ENCODE measurements around the gene EPB41L5. TPM values are rescaled to one million over a fixed set of nuclear protein-coding genes. Genes with fewer than 3 reads are reported as not detected.

The EPB41L5 gene
- total and polyA plus RNA-seq, 9 donors: 10.3 to 22.7 (median 12.8) TPM

GRCh38 chr2:120204945-120205670, 192.2 kb downstream of the EPB41L5 start:
- WGBS (ENCODE audit: insufficient coverage): 95% methylated on average over 7 of the region's 12 CpGs
- Histone ChIP-seq H3K36me3 (ENCODE audit: control insufficient read depth, insufficient read depth, low read length) (no peaks in the 10 kb centered on the region), H3K27ac (ENCODE audit: low read length) (no peak overlapping the region), H3K9me3 (replicated peaks; ENCODE audit: control insufficient read depth, low read depth, low read length) (no peaks in the 10 kb centered on the region), H3K27me3 (ENCODE audit: control insufficient read depth, insufficient read depth, low read length) (no peaks in the 10 kb centered on the region), H3K4me1 (ENCODE audit: control insufficient read depth, insufficient read depth, low read length) (peaks cover 9% of the 10 kb centered on the region), H3K4me3 (ENCODE audit: low read length) (no peak overlapping the region)
- DNase-seq: no peak

- peaks cover 9% of the 10 kb centered on the region for H3K4me1 ChIP-seq (ENCODE audit: control insufficient read depth, insufficient read depth, low read length)
- no peak for DNase-seq
- H3K27me3 ChIP-seq (ENCODE audit: control insufficient read depth, insufficient read depth, low read length): no peaks in the 10 kb centered on the region
- H3K4me3 ChIP-seq (ENCODE audit: low read length): no peak overlapping the region
- WGBS (ENCODE audit: insufficient coverage): 56% methylated on average over 8 of the region's 8 CpGs
- H3K36me3 ChIP-seq (ENCODE audit: control insufficient read depth, insufficient read depth, low read length): no peaks in the 10 kb centered on the region
- H3K27ac ChIP-seq (ENCODE audit: low read length): no peak overlapping the region
- no peaks in the 10 kb centered on the region for H3K9me3 ChIP-seq (replicated peaks; ENCODE audit: control insufficient read depth, low read depth, low read length)
Observed at GRCh38 chr2:120206022-120206581, 193.2 kb downstream of the EPB41L5 start.

- DNase-seq: no peak
- WGBS (ENCODE audit: insufficient coverage): 92% methylated on average over 6 of the region's 10 CpGs
- no peaks in the 10 kb centered on the region for H3K9me3 ChIP-seq (replicated peaks; ENCODE audit: control insufficient read depth, low read depth, low read length)
- no peaks in the 10 kb centered on the region for H3K36me3 ChIP-seq (ENCODE audit: control insufficient read depth, insufficient read depth, low read length)
- no peaks in the 10 kb centered on the region for H3K27me3 ChIP-seq (ENCODE audit: control insufficient read depth, insufficient read depth, low read length)
- H3K4me3 ChIP-seq (ENCODE audit: low read length): no peak overlapping the region
- peaks cover 7% of the 10 kb centered on the region for H3K4me1 ChIP-seq (ENCODE audit: control insufficient read depth, insufficient read depth, low read length)
- H3K27ac ChIP-seq (ENCODE audit: low read length): no peak overlapping the region
Observed at GRCh38 chr2:120208381-120209353, 195.8 kb downstream of the EPB41L5 start.

GRCh38 chr2:120209427-120210269, 196.8 kb downstream of the EPB41L5 start:
- Histone ChIP-seq H3K27me3 (ENCODE audit: control insufficient read depth, insufficient read depth, low read length) (no peaks in the 10 kb centered on the region), H3K9me3 (replicated peaks; ENCODE audit: control insufficient read depth, low read depth, low read length) (no peaks in the 10 kb centered on the region), H3K4me3 (ENCODE audit: low read length) (no peak overlapping the region), H3K36me3 (ENCODE audit: control insufficient read depth, insufficient read depth, low read length) (no peaks in the 10 kb centered on the region), H3K27ac (ENCODE audit: low read length) (no peak overlapping the region), H3K4me1 (ENCODE audit: control insufficient read depth, insufficient read depth, low read length) (no peaks in the 10 kb centered on the region)
- DNase-seq: no peak
- 80% methylated on average over 11 of the region's 12 CpGs for WGBS (ENCODE audit: insufficient coverage)

- no peaks in the 10 kb centered on the region for H3K4me1 ChIP-seq (ENCODE audit: control insufficient read depth, insufficient read depth, low read length)
- H3K27me3 ChIP-seq (ENCODE audit: control insufficient read depth, insufficient read depth, low read length): no peaks in the 10 kb centered on the region
- H3K36me3 ChIP-seq (ENCODE audit: control insufficient read depth, insufficient read depth, low read length): no peaks in the 10 kb centered on the region
- no peaks in the 10 kb centered on the region for H3K9me3 ChIP-seq (replicated peaks; ENCODE audit: control insufficient read depth, low read depth, low read length)
- no peak overlapping the region for H3K27ac ChIP-seq (ENCODE audit: low read length)
- WGBS (ENCODE audit: insufficient coverage): 77% methylated on average over 5 of the region's 10 CpGs
- no peak for DNase-seq
- H3K4me3 ChIP-seq (ENCODE audit: low read length): no peak overlapping the region
Observed at GRCh38 chr2:120210270-120210693, 197.4 kb downstream of the EPB41L5 start.

- peaks cover 29% of the 10 kb centered on the region for H3K36me3 ChIP-seq (ENCODE audit: control insufficient read depth, insufficient read depth, low read length)
- peaks cover 7% of the 10 kb centered on the region for H3K4me1 ChIP-seq (ENCODE audit: control insufficient read depth, insufficient read depth, low read length)
- WGBS (ENCODE audit: insufficient coverage): 87% methylated on average over 5 of the region's 5 CpGs
- no peak for DNase-seq
- H3K9me3 ChIP-seq (replicated peaks; ENCODE audit: control insufficient read depth, low read depth, low read length): peaks cover 56% of the 10 kb centered on the region
- H3K27ac ChIP-seq (ENCODE audit: low read length): no peak overlapping the region
- H3K27me3 ChIP-seq (ENCODE audit: control insufficient read depth, insufficient read depth, low read length): no peaks in the 10 kb centered on the region
- no peak overlapping the region for H3K4me3 ChIP-seq (ENCODE audit: low read length)
Observed at GRCh38 chr2:120218181-120218580, 205.3 kb downstream of the EPB41L5 start.

GRCh38 chr2:120219291-120219690, 206.4 kb downstream of the EPB41L5 start:
- peaks cover 15% of the 10 kb centered on the region for H3K4me1 ChIP-seq (ENCODE audit: control insufficient read depth, insufficient read depth, low read length)
- WGBS (ENCODE audit: insufficient coverage): no CpG with 5 or more reads among the region's 5 CpGs
- DNase-seq: no peak
- H3K36me3 ChIP-seq (ENCODE audit: control insufficient read depth, insufficient read depth, low read length): peaks cover 29% of the 10 kb centered on the region
- H3K27me3 ChIP-seq (ENCODE audit: control insufficient read depth, insufficient read depth, low read length): peaks cover 5% of the 10 kb centered on the region
- peaks cover 56% of the 10 kb centered on the region for H3K9me3 ChIP-seq (replicated peaks; ENCODE audit: control insufficient read depth, low read depth, low read length)
- no peak overlapping the region for H3K4me3 ChIP-seq (ENCODE audit: low read length)
- H3K27ac ChIP-seq (ENCODE audit: low read length): no peak overlapping the region

- 89% methylated on average over 3 of the region's 5 CpGs for WGBS (ENCODE audit: insufficient coverage)
- H3K4me1 ChIP-seq (ENCODE audit: control insufficient read depth, insufficient read depth, low read length): peaks cover 15% of the 10 kb centered on the region
- H3K9me3 ChIP-seq (replicated peaks; ENCODE audit: control insufficient read depth, low read depth, low read length): peaks cover 56% of the 10 kb centered on the region
- no peak overlapping the region for H3K27ac ChIP-seq (ENCODE audit: low read length)
- H3K27me3 ChIP-seq (ENCODE audit: control insufficient read depth, insufficient read depth, low read length): peaks cover 7% of the 10 kb centered on the region
- H3K36me3 ChIP-seq (ENCODE audit: control insufficient read depth, insufficient read depth, low read length): peaks cover 29% of the 10 kb centered on the region
- no peak overlapping the region for H3K4me3 ChIP-seq (ENCODE audit: low read length)
- DNase-seq: no peak
Observed at GRCh38 chr2:120219766-120220165, 206.9 kb downstream of the EPB41L5 start.

GRCh38 chr2:120220756-120221155, 207.9 kb downstream of the EPB41L5 start:
- H3K9me3 ChIP-seq (replicated peaks; ENCODE audit: control insufficient read depth, low read depth, low read length): peaks cover 55% of the 10 kb centered on the region
- H3K36me3 ChIP-seq (ENCODE audit: control insufficient read depth, insufficient read depth, low read length): peaks cover 29% of the 10 kb centered on the region
- H3K27ac ChIP-seq (ENCODE audit: low read length): no peak overlapping the region
- peaks cover 7% of the 10 kb centered on the region for H3K27me3 ChIP-seq (ENCODE audit: control insufficient read depth, insufficient read depth, low read length)
- DNase-seq: no peak
- H3K4me1 ChIP-seq (ENCODE audit: control insufficient read depth, insufficient read depth, low read length): peaks cover 15% of the 10 kb centered on the region
- WGBS (ENCODE audit: insufficient coverage): 100% methylated on average over 1 of the region's 2 CpGs
- no peak overlapping the region for H3K4me3 ChIP-seq (ENCODE audit: low read length)
